ENCODE measurements around the gene KIF26A. TPM values are rescaled to one million over a fixed set of nuclear protein-coding genes. Genes with fewer than 3 reads are reported as not detected.

Gene KIF26A
- polyA plus RNA-seq, 4 donors: 0.27 to 8.6 (median 4.8) TPM; not detected in 1

- no peak overlapping the region for H3K4me3 ChIP-seq (ENCODE audit: low read depth in 1 of 3, low read length in 3 of 3)
- H3K27me3 ChIP-seq (ENCODE audit: control insufficient read depth in 3 of 3, insufficient read depth in 3 of 3, low read length in 3 of 3): peaks cover 0 to 12% (median 0%) of the 10 kb centered on the region in 3 donors
- peak; percentile 61 for DNase-seq
- H3K36me3 ChIP-seq (ENCODE audit: control insufficient read depth in 3 of 3, insufficient read depth in 2 of 3, low read depth in 1 of 3, low read length in 3 of 3): no peaks in the 10 kb centered on the region
- H3K27ac ChIP-seq (ENCODE audit: low read depth in 1 of 3, low read length in 2 of 3): no peak overlapping the region
- WGBS, 3 donors: 16 to 51% (median 29%) methylated on average over 7 of the region's 7 CpGs
- H3K9me3 ChIP-seq (ENCODE audit: control insufficient read depth in 2 of 2, insufficient read depth in 1 of 2, low read depth in 1 of 2, low read length in 1 of 2): no peaks in the 10 kb centered on the region
- no peaks in the 10 kb centered on the region for H3K4me1 ChIP-seq (ENCODE audit: control insufficient read depth in 3 of 3, insufficient read depth in 2 of 3, low read depth in 1 of 3, low read length in 2 of 3)
- no peak for FAIRE-seq
Measured at GRCh38 chr14:104214431-104215218, 76.2 kb downstream of the KIF26A start.

- H3K4me3 ChIP-seq (ENCODE audit: low read depth in 1 of 3, low read length in 3 of 3): no peak overlapping the region
- no peaks in the 10 kb centered on the region for H3K9me3 ChIP-seq (ENCODE audit: control insufficient read depth in 2 of 2, insufficient read depth in 1 of 2, low read depth in 1 of 2, low read length in 1 of 2)
- 81 to 84% (median 84%) methylated on average over 21 of the region's 21 CpGs for WGBS, 3 donors
- no peak for DNase-seq
- peaks cover 0 to 22% (median 0%) of the 10 kb centered on the region in 3 donors for H3K27me3 ChIP-seq (ENCODE audit: control insufficient read depth in 3 of 3, insufficient read depth in 3 of 3, low read length in 3 of 3)
- no peaks in the 10 kb centered on the region for H3K36me3 ChIP-seq (ENCODE audit: control insufficient read depth in 3 of 3, insufficient read depth in 2 of 3, low read depth in 1 of 3, low read length in 3 of 3)
- no peak for FAIRE-seq
- H3K27ac ChIP-seq (ENCODE audit: low read depth in 1 of 3, low read length in 2 of 3): no peak overlapping the region
- H3K4me1 ChIP-seq (ENCODE audit: control insufficient read depth in 3 of 3, insufficient read depth in 2 of 3, low read depth in 1 of 3, low read length in 2 of 3): peaks cover 0 to 7% (median 0%) of the 10 kb centered on the region in 3 donors
Measured at GRCh38 chr14:104215706-104216334, 77.4 kb downstream of the KIF26A start.

GRCh38 chr14:104216457-104216856 is 78.1 kb downstream of the KIF26A start:
- no peak for DNase-seq
- Histone ChIP-seq H3K4me3 (ENCODE audit: low read depth in 1 of 3, low read length in 3 of 3) (no peak overlapping the region), H3K4me1 (ENCODE audit: control insufficient read depth in 3 of 3, insufficient read depth in 2 of 3, low read depth in 1 of 3, low read length in 2 of 3) (peaks cover 0 to 8% (median 0%) of the 10 kb centered on the region in 3 donors), H3K27me3 (ENCODE audit: control insufficient read depth in 3 of 3, insufficient read depth in 3 of 3, low read length in 3 of 3) (peaks cover 0 to 24% (median 0%) of the 10 kb centered on the region in 3 donors), H3K27ac (ENCODE audit: low read depth in 1 of 3, low read length in 2 of 3) (no peak overlapping the region), H3K36me3 (ENCODE audit: control insufficient read depth in 3 of 3, insufficient read depth in 2 of 3, low read depth in 1 of 3, low read length in 3 of 3) (no peaks in the 10 kb centered on the region), H3K9me3 (ENCODE audit: control insufficient read depth in 2 of 2, insufficient read depth in 1 of 2, low read depth in 1 of 2, low read length in 1 of 2) (no peaks in the 10 kb centered on the region)
- 81 to 92% (median 86%) methylated on average over 12 to 14 of the region's 14 CpGs for WGBS, 3 donors
- FAIRE-seq: no peak

GRCh38 chr14:104217486-104218360 is 79.3 kb downstream of the KIF26A start:
- Histone ChIP-seq H3K4me1 (ENCODE audit: control insufficient read depth in 3 of 3, insufficient read depth in 2 of 3, low read depth in 1 of 3, low read length in 2 of 3) (peaks cover 0 to 12% (median 0%) of the 10 kb centered on the region in 3 donors), H3K4me3 (ENCODE audit: low read depth in 1 of 3, low read length in 3 of 3) (no peak overlapping the region), H3K36me3 (ENCODE audit: control insufficient read depth in 3 of 3, insufficient read depth in 2 of 3, low read depth in 1 of 3, low read length in 3 of 3) (no peaks in the 10 kb centered on the region), H3K27me3 (ENCODE audit: control insufficient read depth in 3 of 3, insufficient read depth in 3 of 3, low read length in 3 of 3) (peaks cover 0 to 24% (median 0%) of the 10 kb centered on the region in 3 donors), H3K27ac (ENCODE audit: low read depth in 1 of 3, low read length in 2 of 3) (no peak overlapping the region), H3K9me3 (ENCODE audit: control insufficient read depth in 2 of 2, insufficient read depth in 1 of 2, low read depth in 1 of 2, low read length in 1 of 2) (no peaks in the 10 kb centered on the region)
- FAIRE-seq (no peak), DNase-seq (no peak)
- WGBS, 3 donors: 86 to 87% (median 86%) methylated on average over 14 to 21 of the region's 21 CpGs

GRCh38 chr14:104218361-104219180 is 80.2 kb downstream of the KIF26A start:
- H3K27ac ChIP-seq (ENCODE audit: low read depth in 1 of 3, low read length in 2 of 3): no peak overlapping the region
- H3K9me3 ChIP-seq (ENCODE audit: control insufficient read depth in 2 of 2, insufficient read depth in 1 of 2, low read depth in 1 of 2, low read length in 1 of 2): no peaks in the 10 kb centered on the region
- H3K27me3 ChIP-seq (ENCODE audit: control insufficient read depth in 3 of 3, insufficient read depth in 3 of 3, low read length in 3 of 3): peaks cover 0 to 24% (median 0%) of the 10 kb centered on the region in 3 donors
- no peak overlapping the region for H3K4me3 ChIP-seq (ENCODE audit: low read depth in 1 of 3, low read length in 3 of 3)
- FAIRE-seq (no peak), DNase-seq (no peak)
- H3K36me3 ChIP-seq (ENCODE audit: control insufficient read depth in 3 of 3, insufficient read depth in 2 of 3, low read depth in 1 of 3, low read length in 3 of 3): no peaks in the 10 kb centered on the region
- WGBS, 3 donors: 79 to 89% (median 85%) methylated on average over 21 to 22 of the region's 22 CpGs
- H3K4me1 ChIP-seq (ENCODE audit: control insufficient read depth in 3 of 3, insufficient read depth in 2 of 3, low read depth in 1 of 3, low read length in 2 of 3): peaks cover 0 to 21% (median 0%) of the 10 kb centered on the region in 3 donors

DNA sequence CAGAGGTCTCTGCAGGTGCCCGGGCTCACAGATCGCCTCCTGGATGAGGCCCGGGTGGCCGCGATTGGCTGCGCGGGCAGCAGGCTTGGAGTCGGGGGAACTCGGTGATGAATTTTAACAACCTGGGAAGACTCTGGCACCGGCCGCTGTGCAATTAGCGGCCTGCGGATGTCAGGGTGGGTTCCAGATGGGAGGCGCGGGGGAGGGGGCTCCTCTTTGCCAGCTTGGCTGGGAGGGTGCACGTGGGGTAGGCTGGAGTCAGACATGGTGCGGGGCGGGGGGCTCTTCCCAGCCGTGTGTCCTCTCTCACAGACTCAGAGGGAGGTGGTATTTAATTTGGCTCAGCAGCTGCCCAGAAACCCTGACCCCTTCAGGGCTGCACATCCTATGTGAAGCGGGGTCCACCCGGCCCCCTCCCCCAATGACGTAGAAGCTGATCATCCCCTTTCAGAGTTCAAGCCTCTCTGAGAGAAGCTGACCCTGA is 81.4 kb downstream of the KIF26A start:
- no peaks in the 10 kb centered on the region for H3K36me3 ChIP-seq (ENCODE audit: control insufficient read depth in 3 of 3, insufficient read depth in 2 of 3, low read depth in 1 of 3, low read length in 3 of 3)
- peaks cover 0 to 33% (median 2%) of the 10 kb centered on the region in 3 donors for H3K4me1 ChIP-seq (ENCODE audit: control insufficient read depth in 3 of 3, insufficient read depth in 2 of 3, low read depth in 1 of 3, low read length in 2 of 3)
- peaks cover 0 to 24% (median 0%) of the 10 kb centered on the region in 3 donors for H3K27me3 ChIP-seq (ENCODE audit: control insufficient read depth in 3 of 3, insufficient read depth in 3 of 3, low read length in 3 of 3)
- DNase-seq (no peak), FAIRE-seq (no peak)
- no peak overlapping the region for H3K4me3 ChIP-seq (ENCODE audit: low read depth in 1 of 3, low read length in 3 of 3)
- 40 to 45% (median 43%) methylated on average over 22 of the region's 22 CpGs for WGBS, 3 donors
- H3K27ac ChIP-seq (ENCODE audit: low read depth in 1 of 3, low read length in 2 of 3): no peak overlapping the region
- H3K9me3 ChIP-seq (ENCODE audit: control insufficient read depth in 2 of 2, insufficient read depth in 1 of 2, low read depth in 1 of 2, low read length in 1 of 2): no peaks in the 10 kb centered on the region

DNA sequence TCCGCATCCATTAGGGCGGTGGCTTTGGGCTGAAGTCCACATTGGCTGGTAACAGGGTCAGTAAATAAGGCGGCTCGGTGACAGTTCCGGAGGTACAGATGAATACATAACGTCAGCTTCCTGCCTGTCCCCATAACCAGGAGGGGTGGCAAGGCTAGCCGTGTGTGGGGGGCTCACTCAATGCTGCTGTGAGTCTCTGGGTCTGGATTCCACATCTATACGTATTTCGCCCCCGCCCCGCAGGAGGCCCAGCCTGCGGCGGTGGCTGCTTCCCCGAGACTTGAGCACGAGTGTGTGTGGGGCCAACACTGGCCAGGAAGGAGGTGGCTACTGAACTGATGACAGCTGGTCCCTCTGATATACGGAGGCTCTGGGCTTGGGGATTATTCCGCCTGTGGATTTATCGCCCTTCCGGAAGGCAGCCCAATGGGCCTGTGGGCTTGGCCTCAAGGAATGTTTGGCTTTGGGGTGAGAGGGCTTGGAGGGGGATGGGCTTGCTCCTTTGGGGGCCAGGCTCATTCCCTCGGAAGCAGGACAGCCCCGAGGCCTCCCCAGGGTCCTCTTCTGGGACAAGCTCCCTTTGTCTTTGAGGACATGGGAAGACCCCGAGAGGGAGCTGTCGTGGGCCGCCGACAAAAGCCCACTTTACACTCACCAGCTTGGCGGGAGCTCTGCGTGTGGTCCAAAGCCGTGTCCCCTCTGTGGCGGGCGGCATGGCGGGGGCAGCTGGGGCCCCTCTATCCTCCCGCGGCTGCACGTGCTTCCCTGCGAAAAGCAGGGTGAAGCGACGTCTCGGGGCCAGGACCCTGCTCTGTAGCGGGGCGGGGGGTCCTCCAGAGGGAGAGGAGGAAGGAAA is 82.1 kb downstream of the KIF26A start:
- no peak overlapping the region for H3K4me3 ChIP-seq (ENCODE audit: low read depth in 1 of 3, low read length in 3 of 3)
- no peaks in the 10 kb centered on the region for H3K36me3 ChIP-seq (ENCODE audit: control insufficient read depth in 3 of 3, insufficient read depth in 2 of 3, low read depth in 1 of 3, low read length in 3 of 3)
- H3K9me3 ChIP-seq (ENCODE audit: control insufficient read depth in 2 of 2, insufficient read depth in 1 of 2, low read depth in 1 of 2, low read length in 1 of 2): no peaks in the 10 kb centered on the region
- no peak for FAIRE-seq
- DNase-seq: peak; percentile 48 to 49
- WGBS, 3 donors: 64 to 71% (median 70%) methylated on average over 32 to 40 of the region's 40 CpGs
- H3K4me1 ChIP-seq (ENCODE audit: control insufficient read depth in 3 of 3, insufficient read depth in 2 of 3, low read depth in 1 of 3, low read length in 2 of 3): peaks cover 0 to 36% (median 2%) of the 10 kb centered on the region in 3 donors
- H3K27ac ChIP-seq (ENCODE audit: low read depth in 1 of 3, low read length in 2 of 3): no peak overlapping the region
- H3K27me3 ChIP-seq (ENCODE audit: control insufficient read depth in 3 of 3, insufficient read depth in 3 of 3, low read length in 3 of 3): peaks cover 0 to 21% (median 0%) of the 10 kb centered on the region in 3 donors
